Activated effector memory CD4-positive, alpha-beta T cell treated with anti-CD3 and anti-CD28 coated beads, Interleukin-2, amount 50 U/mL, for 16 hours (primary cell): ENCODE measurements around the gene PRR33.
"Not testable (repeated sequence)": the region's sequence is repeated elsewhere in the genome, so short reads cannot be mapped to it uniquely, and the experiment has no call there.

ENCODE experiments used
- DNase-seq: peaks from one replicate; pipeline ENCODE4 v3.0.0-alpha.2; 2020

PRR33 gene

GRCh38 chr11:1891831-1892115, at the start of gene PRR33:
Gene PRR33 (minus strand): TSS chr11:1891895. CDS start chr11:1890584, 1,311 bp downstream.
- DNase-seq: no peak

- not testable (repeated sequence) for DNase-seq
Measured at GRCh38 chr11:1939788-1940187, 48.1 kb upstream of the PRR33 start.

DNA sequence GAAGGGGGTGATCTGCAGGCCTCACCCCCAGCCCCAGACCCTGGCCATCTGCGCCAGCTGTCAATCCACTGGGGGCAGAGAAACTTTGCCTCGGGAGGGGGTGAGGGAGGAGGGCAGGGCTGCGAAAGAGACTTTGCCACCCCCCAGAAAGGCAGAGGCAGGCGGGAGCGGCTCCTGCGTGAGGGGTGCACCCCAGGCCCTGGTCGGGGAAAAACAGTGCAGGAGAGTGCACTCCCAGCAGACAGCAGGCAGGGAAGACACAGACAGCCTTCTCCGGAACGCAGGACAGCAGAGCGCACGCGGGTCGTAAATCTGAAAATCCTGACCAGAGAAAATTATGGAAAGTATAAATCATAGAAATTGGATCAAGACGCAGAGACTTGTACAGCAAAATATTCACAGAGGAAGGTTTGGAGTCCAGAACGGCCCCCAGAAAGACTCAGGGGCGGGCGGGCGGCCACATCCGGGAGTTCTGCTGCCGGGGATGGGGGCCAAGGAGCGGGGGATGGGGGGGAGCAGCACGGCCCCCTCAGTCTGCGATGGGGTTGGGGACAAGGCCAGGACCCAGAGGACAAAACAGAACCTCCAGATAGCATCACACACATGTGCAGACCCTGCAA, 47.4 kb upstream of the PRR33 start:
- DNase-seq: no peak

- no peak for DNase-seq
Measured at GRCh38 chr11:1938343-1939005, 46.8 kb upstream of the PRR33 start.

DNA sequence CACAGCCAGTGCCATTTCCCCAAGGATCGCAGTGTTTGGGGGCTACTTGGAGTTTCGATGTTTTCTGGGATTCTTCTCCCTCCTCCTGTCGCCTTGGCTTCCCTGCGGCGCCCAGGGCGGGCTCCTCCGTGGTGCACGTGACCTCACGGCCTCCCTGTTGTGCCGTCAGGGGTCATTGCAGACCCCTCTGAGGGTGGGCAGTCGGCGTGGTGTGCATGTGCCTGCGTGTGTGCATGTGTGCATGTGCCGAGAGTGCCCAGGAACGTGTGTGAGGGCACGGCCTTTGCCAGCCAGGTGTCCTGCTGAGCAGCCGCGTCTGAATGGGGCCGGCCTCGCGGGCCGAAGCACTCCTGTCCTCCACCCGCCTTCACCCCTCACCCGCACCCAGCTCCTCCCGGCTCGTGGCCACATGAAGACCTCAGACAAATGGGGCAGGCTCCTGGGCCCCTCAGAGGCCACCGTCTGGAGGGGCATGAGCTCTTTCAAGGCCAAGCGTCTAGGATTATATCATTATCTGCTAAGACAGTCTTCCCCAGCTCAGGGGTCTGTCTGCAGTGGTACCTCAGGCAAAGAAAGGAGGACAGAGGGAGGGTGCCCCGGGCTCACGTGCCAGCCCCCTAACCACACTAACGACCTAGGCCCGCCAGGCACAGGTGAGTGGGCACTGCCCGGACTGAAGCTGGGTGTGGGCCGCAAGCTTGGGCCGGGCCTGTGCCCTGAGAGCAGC, 46.1 kb upstream of the PRR33 start:
- no peak for DNase-seq

DNA sequence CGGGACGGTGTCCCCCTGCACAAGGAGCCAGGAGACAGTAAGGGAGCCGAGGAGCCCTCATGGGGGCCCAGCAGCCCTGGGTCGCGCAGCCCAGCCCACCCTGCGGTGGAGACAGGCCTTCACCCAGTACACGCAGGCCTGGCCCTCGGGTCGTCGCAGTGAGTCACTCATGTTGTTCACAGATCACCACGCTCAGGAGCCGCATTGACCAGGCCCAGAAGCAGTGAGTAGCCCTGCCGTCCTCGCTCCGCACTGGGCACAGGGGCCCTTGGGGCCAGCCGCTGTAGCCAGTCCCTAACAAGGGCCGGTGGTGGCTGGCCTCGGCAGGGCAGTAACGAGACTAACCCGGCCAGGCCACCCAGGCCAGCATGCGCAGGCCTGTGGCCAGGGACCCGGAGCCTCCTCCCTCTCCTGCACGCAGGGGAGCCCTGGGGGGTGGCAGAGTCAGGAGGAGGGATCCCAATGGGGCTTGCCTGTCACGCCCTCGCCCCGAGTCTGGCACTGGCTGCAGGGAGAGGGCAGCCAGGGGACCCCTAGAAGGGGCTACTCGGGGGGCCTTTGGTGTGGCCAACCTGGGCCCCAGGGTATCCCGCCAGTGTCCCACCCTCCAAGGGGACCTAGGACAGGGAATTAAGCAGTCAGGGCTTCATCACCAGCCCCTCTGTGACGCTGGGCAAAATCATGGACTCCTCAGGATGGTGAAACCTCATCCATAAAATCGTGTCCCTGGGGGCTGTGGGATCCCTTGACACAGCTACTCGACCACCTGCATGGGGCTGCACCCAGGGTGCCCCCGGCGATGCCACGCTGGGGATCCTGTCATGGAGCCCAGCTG, 45.3 kb upstream of the PRR33 start:
- DNase-seq: no peak

DNA sequence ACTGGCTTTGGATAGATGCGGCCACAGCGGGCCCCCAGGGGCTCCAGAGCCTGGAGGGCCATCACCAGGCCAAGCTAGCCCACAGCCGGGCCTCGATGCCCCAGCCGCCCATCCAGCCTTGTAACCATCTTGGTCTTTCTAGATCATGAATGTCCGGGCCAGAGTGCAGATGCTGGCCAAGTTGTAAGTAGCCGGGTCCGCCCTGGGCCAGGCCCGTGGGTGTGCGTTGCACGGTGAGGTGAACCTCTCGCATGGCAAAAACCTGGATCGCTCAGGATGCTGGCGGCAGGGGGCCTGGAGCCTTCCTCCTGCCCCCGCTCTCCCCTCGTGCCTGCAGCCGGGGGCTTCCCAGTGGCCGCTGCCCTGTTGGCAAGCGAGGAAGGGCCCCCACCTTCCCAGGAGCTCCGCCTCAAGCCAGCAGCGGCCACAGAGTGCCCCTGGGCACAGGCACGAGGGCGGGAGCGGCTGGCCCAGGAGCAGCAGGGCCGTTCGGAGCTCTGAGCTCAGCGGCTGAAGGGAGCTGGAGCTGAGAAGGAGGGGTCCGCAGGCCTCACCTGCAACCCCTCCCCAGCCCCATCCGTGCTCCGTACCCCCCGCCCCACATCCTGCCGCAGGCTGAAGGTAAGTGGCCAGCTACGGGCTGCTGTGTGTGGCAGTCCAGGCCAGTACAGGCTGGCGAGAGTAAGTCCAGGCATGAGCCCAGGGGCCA, 44.5 kb upstream of the PRR33 start:
- DNase-seq: no peak

DNA sequence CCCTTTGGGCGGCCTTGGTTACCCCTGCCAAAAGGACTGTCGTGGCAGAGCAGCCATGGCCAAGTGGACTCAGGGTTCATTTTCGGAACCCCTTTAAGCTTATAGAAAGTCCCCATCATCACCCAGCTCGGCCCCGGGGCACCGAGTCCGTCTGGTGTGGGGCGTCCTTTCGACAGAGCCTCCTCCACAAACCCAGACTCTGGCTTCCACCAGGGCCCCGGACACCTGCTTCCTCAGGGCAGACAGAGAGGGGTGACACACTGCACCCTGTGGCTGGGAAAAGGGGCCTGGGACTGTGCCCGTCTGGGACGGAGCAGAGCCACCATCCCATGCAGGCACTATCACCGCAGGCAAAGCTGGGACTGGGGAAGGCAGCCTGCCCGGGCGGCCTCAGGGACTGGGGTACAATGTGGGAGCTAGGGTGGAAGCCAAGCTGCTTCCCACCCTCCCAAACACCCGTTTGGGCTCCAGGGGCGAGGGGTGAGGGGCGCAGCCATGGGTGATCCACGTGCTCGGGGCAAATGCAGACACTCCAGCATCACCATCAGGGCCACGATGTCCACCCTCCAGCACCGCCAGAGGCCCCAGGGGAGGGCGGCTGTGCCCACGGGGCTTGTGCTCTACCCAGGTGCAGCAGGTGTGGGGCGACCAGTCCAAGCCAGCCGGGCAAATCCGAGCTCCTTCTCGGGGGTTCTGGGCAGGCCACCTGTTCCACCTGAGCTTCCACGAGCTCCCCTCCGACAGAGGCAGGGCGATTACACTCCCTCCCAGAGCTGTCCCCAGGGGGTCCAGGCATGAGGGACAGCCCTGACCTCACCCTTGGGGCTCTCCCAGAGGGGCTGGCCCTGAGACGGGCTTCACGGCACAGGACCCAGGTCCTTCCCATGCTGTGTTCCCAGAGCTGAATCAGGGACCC, 43.7 kb upstream of the PRR33 start:
- DNase-seq: no peak

- DNase-seq: no peak
Measured at GRCh38 chr11:1934335-1935155, 42.9 kb upstream of the PRR33 start.

GRCh38 chr11:1933416-1934334, 42.0 kb upstream of the PRR33 start:
- no peak for DNase-seq

GRCh38 chr11:1932681-1933080, 41.0 kb upstream of the PRR33 start:
- DNase-seq: no peak

- no peak for DNase-seq
Measured at GRCh38 chr11:1932105-1932480, 40.4 kb upstream of the PRR33 start.

GRCh38 chr11:1931341-1932104, 39.8 kb upstream of the PRR33 start:
- DNase-seq: no peak

GRCh38 chr11:1930462-1930830, 38.8 kb upstream of the PRR33 start:
- no peak for DNase-seq

- DNase-seq: no peak
Measured at GRCh38 chr11:1929621-1930461, 38.1 kb upstream of the PRR33 start.

DNA sequence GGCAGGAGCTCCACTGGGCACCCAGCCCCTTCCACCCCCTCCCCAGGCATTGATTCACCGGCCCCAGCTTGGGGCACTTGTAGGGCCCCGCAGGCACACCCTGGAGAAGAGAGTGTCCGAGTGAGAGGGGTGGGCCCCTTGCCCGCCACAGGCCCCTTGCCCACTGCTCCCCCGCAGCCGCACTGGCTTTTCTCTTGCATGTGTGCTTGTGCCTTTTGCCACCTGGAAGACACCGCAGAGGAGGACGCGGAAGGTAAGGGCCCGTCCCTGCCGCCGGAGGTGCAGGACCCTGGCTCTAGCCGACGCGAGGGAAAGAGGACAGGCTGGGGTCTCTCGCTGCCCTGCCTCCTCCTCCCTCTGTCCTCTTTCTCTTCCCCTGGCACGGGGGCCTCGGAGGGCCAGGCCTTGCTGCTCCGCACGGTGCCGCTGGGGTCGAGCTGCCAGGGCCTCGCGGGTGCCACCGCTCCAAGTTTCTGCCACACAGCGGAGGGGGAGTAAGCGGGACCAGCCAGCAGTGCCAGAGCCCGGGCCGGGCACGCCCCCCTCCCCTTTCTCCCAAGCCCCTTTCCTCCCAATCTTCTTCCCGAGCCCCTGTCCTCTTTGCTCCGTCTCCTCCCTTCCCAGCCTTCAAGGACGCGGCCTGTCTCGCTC, 37.3 kb upstream of the PRR33 start:
- DNase-seq: no peak

GRCh38 chr11:1928470-1928890, 36.8 kb upstream of the PRR33 start:
- no peak for DNase-seq
